Measurements from ENCODE around the gene TNF. TPM values are rescaled to one million over a fixed set of nuclear protein-coding genes. Genes with fewer than 3 reads are reported as not detected.

The TNF gene
- total and polyA plus RNA-seq, 10 donors = 5.5 to 18.3 (median 12.5) TPM

- Histone ChIP-seq H3K27ac (peak overlapping the region; percentile 75 to 92 (median 90)), H3K9me3 (no peaks in the 10 kb centered on the region), H3K4me3 (peak overlapping the region in 2 of 8 donors; percentile 26 to 64), H3K4me1 (peaks cover 75 to 100% (median 83%) of the 10 kb centered on the region in 6 donors), H3K36me3 (peaks cover 0 to 20% (median 0%) of the 10 kb centered on the region in 6 donors), H3K27me3 (replicated peaks in 1 of 7) (no peaks in the 10 kb centered on the region)
- no peak for DNase-seq
- TF ChIP-seq POLR2AphosphoS5 (IDR thresholded peaks at IDR 0.05) (no peak), CTCF (IDR thresholded peaks at IDR 0.05 in 8 of 11, conservative IDR thresholded peaks at IDR 0.05 in 3 of 11) (no peak), POLR2A (IDR thresholded peaks at IDR 0.05) (no peak)
- intact Hi-C loops (cut with DNase I; ENCODE audit: low total_unique reads) = no loop called here
Observed at GRCh38 chr6:31560697-31561058, 14.7 kb upstream of the TNF start.

GRCh38 chr6:31567531-31568370 is 7.6 kb upstream of the TNF start:
- 39 to 56% (median 42%) methylated on average over 9 of the region's 9 CpGs for WGBS, 5 donors
- no peak for DNase-seq
- peak overlapping the region; percentile 31 to 98 (median 64) for H3K27ac ChIP-seq

GRCh38 chr6:31568537-31568961 is 6.8 kb upstream of the TNF start:
- peak; percentile 84 for DNase-seq
- intact Hi-C loops (cut with DNase I; ENCODE audit: low total_unique reads) = no loop called here
- Histone ChIP-seq H3K4me1 (peaks cover 39 to 98% (median 65%) of the 10 kb centered on the region in 6 donors), H3K27ac (peak overlapping the region; percentile 21 to 98 (median 64)), H3K9me3 (no peaks in the 10 kb centered on the region), H3K27me3 (replicated peaks in 1 of 7) (no peaks in the 10 kb centered on the region), H3K36me3 (no peaks in the 10 kb centered on the region), H3K4me3 (no peak overlapping the region)
- TF ChIP-seq POLR2AphosphoS5 (IDR thresholded peaks at IDR 0.05) (peak in 1 of 3 donors; percentile 81), POLR2A (IDR thresholded peaks at IDR 0.05) (no peak), CTCF (IDR thresholded peaks at IDR 0.05 in 8 of 11, conservative IDR thresholded peaks at IDR 0.05 in 3 of 11) (no peak)
- 15 to 28% (median 18%) methylated on average over 3 of the region's 3 CpGs for WGBS, 5 donors

More at GRCh38 chr6:31567531-31568370, 7.6 kb upstream of the TNF start:
- TF ChIP-seq POLR2A (IDR thresholded peaks at IDR 0.05) = no peak
- no peak for TF ChIP-seq CTCF (IDR thresholded peaks at IDR 0.05 in 8 of 11, conservative IDR thresholded peaks at IDR 0.05 in 3 of 11)
- TF ChIP-seq POLR2AphosphoS5 (IDR thresholded peaks at IDR 0.05) = no peak
- Histone ChIP-seq H3K27me3 (replicated peaks in 1 of 7) (no peaks in the 10 kb centered on the region), H3K9me3 (no peaks in the 10 kb centered on the region), H3K4me3 (no peak overlapping the region), H3K36me3 (no peaks in the 10 kb centered on the region), H3K4me1 (peaks cover 47 to 98% (median 65%) of the 10 kb centered on the region in 6 donors)
- intact Hi-C loops (cut with DNase I; ENCODE audit: low total_unique reads) = no loop called here

GRCh38 chr6:31569861-31570536 is 5.4 kb upstream of the TNF start:
- H3K9me3 ChIP-seq = no peaks in the 10 kb centered on the region
- H3K27ac ChIP-seq = peak overlapping the region in 7 of 8 donors; percentile 21 to 98 (median 65)
- TF ChIP-seq POLR2A (IDR thresholded peaks at IDR 0.05) (no peak), POLR2AphosphoS5 (IDR thresholded peaks at IDR 0.05) (no peak), CTCF (IDR thresholded peaks at IDR 0.05 in 8 of 11, conservative IDR thresholded peaks at IDR 0.05 in 3 of 11) (no peak)
- DNase-seq = peak; percentile 22
- H3K4me3 ChIP-seq = peak overlapping the region in 1 of 8 donors; percentile 17
- H3K4me1 ChIP-seq = peaks cover 41 to 98% (median 71%) of the 10 kb centered on the region in 6 donors
- intact Hi-C loops (cut with DNase I; ENCODE audit: low total_unique reads) = no loop called here
- no peaks in the 10 kb centered on the region for H3K36me3 ChIP-seq
- no peaks in the 10 kb centered on the region for H3K27me3 ChIP-seq (replicated peaks in 1 of 7)
- WGBS, 5 donors = 73 to 83% (median 76%) methylated on average over 1 of the region's 1 CpG
